ENCODE results near the gene KCNH8.

KCNH8 gene

DNA sequence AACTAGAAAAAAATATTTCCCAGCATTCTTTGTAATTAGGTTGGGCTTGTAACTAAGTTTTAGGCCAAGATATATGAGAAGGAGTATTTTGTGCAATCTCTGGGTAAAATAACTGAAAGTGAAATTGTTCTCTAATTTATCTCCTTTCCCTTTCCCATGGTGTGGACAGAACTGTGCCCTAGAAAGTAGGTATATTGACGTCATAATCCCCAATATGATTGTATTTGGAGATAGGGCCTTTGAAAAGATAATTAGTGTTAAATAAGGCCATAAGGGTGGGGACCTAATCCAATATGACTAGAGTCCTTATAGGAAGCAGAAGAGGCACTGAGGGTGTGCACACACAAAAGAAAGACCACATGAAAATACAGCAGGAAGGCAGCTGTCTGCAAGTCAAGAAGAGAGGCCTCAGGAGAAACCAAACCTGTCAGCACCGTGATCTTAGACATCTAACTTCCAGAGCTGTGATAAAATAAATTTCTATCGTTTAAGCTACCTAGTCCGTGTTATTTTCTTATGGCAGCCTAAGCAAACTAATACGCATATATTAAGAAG is 106.6 kb downstream of the KCNH8 start:
- Histone ChIP-seq H3K4me2 (ENCODE audit: low read length) (no peak overlapping the region), H3K4me3 (ENCODE audit: low read length) (no peak overlapping the region), H3K9ac (ENCODE audit: low read depth, low read length) (no peak overlapping the region), H3K9me3 (replicated peaks; ENCODE audit: low read length) (no peaks in the 10 kb centered on the region), H3K36me3 (ENCODE audit: insufficient read depth, low read length) (no peaks in the 10 kb centered on the region), H3K27me3 (ENCODE audit: control insufficient read depth, insufficient read depth, low read length) (no peaks in the 10 kb centered on the region), H3K4me1 (ENCODE audit: control insufficient read depth, insufficient read depth, low read length) (no peaks in the 10 kb centered on the region)

GRCh38 chr3:19256313-19256712 is 108.0 kb downstream of the KCNH8 start:
- Histone ChIP-seq H3K9me3 (replicated peaks; ENCODE audit: low read length) (no peaks in the 10 kb centered on the region), H3K4me2 (ENCODE audit: low read length) (no peak overlapping the region), H3K4me3 (ENCODE audit: low read length) (no peak overlapping the region), H3K27me3 (ENCODE audit: control insufficient read depth, insufficient read depth, low read length) (no peaks in the 10 kb centered on the region), H3K9ac (ENCODE audit: low read depth, low read length) (no peak overlapping the region), H3K4me1 (ENCODE audit: control insufficient read depth, insufficient read depth, low read length) (no peaks in the 10 kb centered on the region), H3K36me3 (ENCODE audit: insufficient read depth, low read length) (no peaks in the 10 kb centered on the region)

- H3K27me3 ChIP-seq (ENCODE audit: control insufficient read depth, insufficient read depth, low read length): no peaks in the 10 kb centered on the region
- no peak overlapping the region for H3K4me2 ChIP-seq (ENCODE audit: low read length)
- H3K4me3 ChIP-seq (ENCODE audit: low read length): no peak overlapping the region
- no peak overlapping the region for H3K9ac ChIP-seq (ENCODE audit: low read depth, low read length)
- H3K36me3 ChIP-seq (ENCODE audit: insufficient read depth, low read length): no peaks in the 10 kb centered on the region
- H3K4me1 ChIP-seq (ENCODE audit: control insufficient read depth, insufficient read depth, low read length): no peaks in the 10 kb centered on the region
- H3K9me3 ChIP-seq (replicated peaks; ENCODE audit: low read length): peaks cover 3% of the 10 kb centered on the region
Observed at GRCh38 chr3:19263606-19264005, 115.3 kb downstream of the KCNH8 start.

- Histone ChIP-seq H3K4me2 (ENCODE audit: low read length) (no peak overlapping the region), H3K27me3 (ENCODE audit: control insufficient read depth, insufficient read depth, low read length) (no peaks in the 10 kb centered on the region), H3K9ac (ENCODE audit: low read depth, low read length) (no peak overlapping the region), H3K4me1 (ENCODE audit: control insufficient read depth, insufficient read depth, low read length) (no peaks in the 10 kb centered on the region), H3K9me3 (replicated peaks; ENCODE audit: low read length) (peaks cover 3% of the 10 kb centered on the region), H3K4me3 (ENCODE audit: low read length) (no peak overlapping the region), H3K36me3 (ENCODE audit: insufficient read depth, low read length) (no peaks in the 10 kb centered on the region)
Observed at GRCh38 chr3:19264424-19264823, 116.1 kb downstream of the KCNH8 start.

- Histone ChIP-seq H3K9me3 (replicated peaks; ENCODE audit: low read length) (peaks cover 3% of the 10 kb centered on the region), H3K27me3 (ENCODE audit: control insufficient read depth, insufficient read depth, low read length) (no peaks in the 10 kb centered on the region), H3K4me1 (ENCODE audit: control insufficient read depth, insufficient read depth, low read length) (no peaks in the 10 kb centered on the region), H3K4me3 (ENCODE audit: low read length) (no peak overlapping the region), H3K4me2 (ENCODE audit: low read length) (no peak overlapping the region), H3K9ac (ENCODE audit: low read depth, low read length) (no peak overlapping the region), H3K36me3 (ENCODE audit: insufficient read depth, low read length) (no peaks in the 10 kb centered on the region)
Observed at GRCh38 chr3:19267040-19267439, 118.7 kb downstream of the KCNH8 start.

DNA sequence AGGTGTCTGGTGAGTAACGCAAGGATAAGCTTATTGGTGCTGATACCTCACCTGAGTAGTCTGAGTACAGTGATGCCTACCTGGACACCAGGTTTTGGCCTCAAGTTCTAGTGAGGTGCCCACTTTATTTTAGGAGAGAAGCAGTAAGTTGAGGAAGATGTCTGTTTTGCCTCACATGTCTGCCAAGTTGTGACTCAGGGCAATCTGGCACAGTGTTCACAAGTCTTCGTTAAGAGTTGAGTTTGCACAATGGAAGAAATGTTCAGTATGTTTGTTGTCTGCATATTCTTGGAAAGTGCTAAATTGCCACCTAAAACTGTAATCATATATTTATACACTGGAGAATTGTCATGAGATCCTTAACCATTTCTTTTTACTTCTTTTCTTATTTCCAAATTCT is 122.2 kb downstream of the KCNH8 start:
- Histone ChIP-seq H3K4me1 (ENCODE audit: control insufficient read depth, insufficient read depth, low read length) (no peaks in the 10 kb centered on the region), H3K9ac (ENCODE audit: low read depth, low read length) (no peak overlapping the region)

GRCh38 chr3:19272296-19272695 is 124.0 kb downstream of the KCNH8 start:
- no peaks in the 10 kb centered on the region for H3K36me3 ChIP-seq (ENCODE audit: insufficient read depth, low read length)
- no peak overlapping the region for H3K9ac ChIP-seq (ENCODE audit: low read depth, low read length)
- no peaks in the 10 kb centered on the region for H3K27me3 ChIP-seq (ENCODE audit: control insufficient read depth, insufficient read depth, low read length)
- H3K9me3 ChIP-seq (replicated peaks; ENCODE audit: low read length): no peaks in the 10 kb centered on the region
- H3K4me1 ChIP-seq (ENCODE audit: control insufficient read depth, insufficient read depth, low read length): no peaks in the 10 kb centered on the region
- no peak overlapping the region for H3K4me2 ChIP-seq (ENCODE audit: low read length)
- H3K4me3 ChIP-seq (ENCODE audit: low read length): no peak overlapping the region

More for the DNA sequence above, 122.2 kb downstream of the KCNH8 start:
- no peaks in the 10 kb centered on the region for H3K27me3 ChIP-seq (ENCODE audit: control insufficient read depth, insufficient read depth, low read length)
- H3K9me3 ChIP-seq (replicated peaks; ENCODE audit: low read length): no peaks in the 10 kb centered on the region
- no peaks in the 10 kb centered on the region for H3K36me3 ChIP-seq (ENCODE audit: insufficient read depth, low read length)
- no peak overlapping the region for H3K4me2 ChIP-seq (ENCODE audit: low read length)
- H3K4me3 ChIP-seq (ENCODE audit: low read length): no peak overlapping the region

DNA sequence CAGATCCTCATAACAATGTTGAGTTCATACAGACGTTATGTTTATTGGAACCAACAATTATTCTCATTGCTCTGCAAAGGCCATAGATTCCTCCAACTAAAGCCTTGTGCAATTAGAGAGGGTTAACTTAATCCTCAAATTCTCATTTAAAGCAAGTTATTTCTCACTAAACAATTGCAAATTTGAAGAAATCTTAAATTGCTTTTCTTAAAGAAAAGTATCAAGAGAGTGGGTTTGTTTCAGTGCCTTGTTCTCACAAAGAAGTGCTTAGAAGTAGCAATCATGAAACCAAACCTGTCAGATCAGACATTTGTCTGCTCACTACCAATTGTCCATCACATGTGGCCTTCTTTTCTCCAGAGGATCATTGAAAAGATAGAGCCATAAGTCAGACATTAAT is 124.8 kb downstream of the KCNH8 start:
- Histone ChIP-seq H3K4me1 (ENCODE audit: control insufficient read depth, insufficient read depth, low read length) (no peaks in the 10 kb centered on the region), H3K27me3 (ENCODE audit: control insufficient read depth, insufficient read depth, low read length) (no peaks in the 10 kb centered on the region), H3K4me2 (ENCODE audit: low read length) (no peak overlapping the region), H3K9me3 (replicated peaks; ENCODE audit: low read length) (no peaks in the 10 kb centered on the region), H3K4me3 (ENCODE audit: low read length) (no peak overlapping the region), H3K36me3 (ENCODE audit: insufficient read depth, low read length) (no peaks in the 10 kb centered on the region), H3K9ac (ENCODE audit: low read depth, low read length) (no peak overlapping the region)

DNA sequence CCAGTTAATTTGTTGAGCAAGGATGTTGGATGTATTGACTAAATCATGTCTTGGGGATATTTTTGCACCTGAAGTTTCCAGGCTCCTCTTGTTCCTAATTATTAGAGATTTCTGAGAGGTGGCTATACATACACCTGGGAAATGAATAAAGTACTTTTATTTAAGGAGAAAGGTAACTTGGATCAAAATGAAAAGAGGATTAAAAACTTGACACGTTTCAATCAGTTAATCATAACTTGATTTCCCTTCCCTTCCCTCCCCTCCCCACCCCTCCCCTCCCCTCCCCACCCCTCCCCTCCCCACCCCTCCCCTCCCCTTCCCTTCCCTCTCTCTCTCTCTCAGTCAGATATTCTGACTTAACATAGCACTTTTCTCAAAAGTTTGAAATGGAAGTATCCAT is 126.3 kb downstream of the KCNH8 start:
- Histone ChIP-seq H3K27me3 (ENCODE audit: control insufficient read depth, insufficient read depth, low read length) (no peaks in the 10 kb centered on the region), H3K4me3 (ENCODE audit: low read length) (no peak overlapping the region), H3K36me3 (ENCODE audit: insufficient read depth, low read length) (no peaks in the 10 kb centered on the region), H3K9me3 (replicated peaks; ENCODE audit: low read length) (no peaks in the 10 kb centered on the region), H3K9ac (ENCODE audit: low read depth, low read length) (no peak overlapping the region), H3K4me1 (ENCODE audit: control insufficient read depth, insufficient read depth, low read length) (no peaks in the 10 kb centered on the region), H3K4me2 (ENCODE audit: low read length) (no peak overlapping the region)

DNA sequence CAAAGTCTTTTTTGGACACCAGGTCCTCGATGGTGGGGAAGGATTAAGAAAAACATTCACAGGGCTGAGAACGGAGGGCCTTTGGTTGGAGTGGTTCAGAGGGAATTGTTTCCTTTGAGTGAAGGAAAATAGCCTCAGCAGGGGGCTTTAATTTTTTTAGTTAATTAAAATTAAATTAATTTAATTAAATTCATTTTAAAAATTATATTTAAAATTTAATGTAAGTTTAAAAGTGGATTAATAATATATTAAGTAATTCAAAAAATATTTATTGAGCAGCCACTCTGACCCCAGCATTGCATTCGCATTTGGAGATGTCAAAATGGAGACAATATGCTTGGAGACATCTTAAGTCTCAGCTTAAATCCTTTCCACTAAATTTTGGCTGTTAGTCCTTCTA is 136.7 kb downstream of the KCNH8 start:
- Histone ChIP-seq H3K4me2 (ENCODE audit: low read length) (no peak overlapping the region), H3K4me3 (ENCODE audit: low read length) (no peak overlapping the region), H3K4me1 (ENCODE audit: control insufficient read depth, insufficient read depth, low read length) (no peaks in the 10 kb centered on the region), H3K9ac (ENCODE audit: low read depth, low read length) (no peak overlapping the region), H3K9me3 (replicated peaks; ENCODE audit: low read length) (no peaks in the 10 kb centered on the region), H3K27me3 (ENCODE audit: control insufficient read depth, insufficient read depth, low read length) (no peaks in the 10 kb centered on the region), H3K36me3 (ENCODE audit: insufficient read depth, low read length) (no peaks in the 10 kb centered on the region)

DNA sequence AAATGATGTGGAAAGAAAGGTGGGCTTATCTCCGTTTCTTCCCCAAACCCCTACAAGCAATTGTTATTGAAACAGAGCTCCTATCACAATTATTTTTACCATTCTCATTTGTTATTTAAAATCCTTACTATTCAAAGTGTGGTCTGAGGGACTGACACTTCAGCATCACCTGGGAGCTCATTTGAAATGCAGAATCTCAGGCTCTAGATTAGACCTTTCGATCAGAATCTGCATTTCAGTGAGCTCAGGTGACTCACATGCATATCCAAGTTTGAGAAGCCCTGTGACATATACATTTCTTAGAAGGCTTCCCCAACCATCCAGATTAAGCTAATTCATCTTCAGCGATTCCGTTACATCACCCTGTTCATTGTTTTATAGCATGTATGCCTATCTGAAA is 145.0 kb downstream of the KCNH8 start:
- Histone ChIP-seq H3K9ac (ENCODE audit: low read depth, low read length) (no peak overlapping the region), H3K27me3 (ENCODE audit: control insufficient read depth, insufficient read depth, low read length) (no peaks in the 10 kb centered on the region), H3K4me3 (ENCODE audit: low read length) (no peak overlapping the region), H3K9me3 (replicated peaks; ENCODE audit: low read length) (peaks cover 3% of the 10 kb centered on the region), H3K4me1 (ENCODE audit: control insufficient read depth, insufficient read depth, low read length) (no peaks in the 10 kb centered on the region), H3K36me3 (ENCODE audit: insufficient read depth, low read length) (no peaks in the 10 kb centered on the region), H3K4me2 (ENCODE audit: low read length) (no peak overlapping the region)

- H3K4me2 ChIP-seq (ENCODE audit: low read length): no peak overlapping the region
- no peaks in the 10 kb centered on the region for H3K27me3 ChIP-seq (ENCODE audit: control insufficient read depth, insufficient read depth, low read length)
- peaks cover 3% of the 10 kb centered on the region for H3K9me3 ChIP-seq (replicated peaks; ENCODE audit: low read length)
- H3K9ac ChIP-seq (ENCODE audit: low read depth, low read length): no peak overlapping the region
- no peaks in the 10 kb centered on the region for H3K4me1 ChIP-seq (ENCODE audit: control insufficient read depth, insufficient read depth, low read length)
- no peaks in the 10 kb centered on the region for H3K36me3 ChIP-seq (ENCODE audit: insufficient read depth, low read length)
- no peak overlapping the region for H3K4me3 ChIP-seq (ENCODE audit: low read length)
Observed at GRCh38 chr3:19295208-19295607, 146.9 kb downstream of the KCNH8 start.
